GM19397 (cell line): ENCODE measurements around the gene DRC7.

Experiments used
- ATAC-seq: cut with Tn5 transposase; IDR thresholded peaks from one replicate; pipeline ENCODE4 v1.9.1; 2021; ENCODE audit warnings: mild to moderate bottlenecking, moderate library complexity; ENCODE audit not compliant: unreplicated experiment

Gene DRC7

DNA sequence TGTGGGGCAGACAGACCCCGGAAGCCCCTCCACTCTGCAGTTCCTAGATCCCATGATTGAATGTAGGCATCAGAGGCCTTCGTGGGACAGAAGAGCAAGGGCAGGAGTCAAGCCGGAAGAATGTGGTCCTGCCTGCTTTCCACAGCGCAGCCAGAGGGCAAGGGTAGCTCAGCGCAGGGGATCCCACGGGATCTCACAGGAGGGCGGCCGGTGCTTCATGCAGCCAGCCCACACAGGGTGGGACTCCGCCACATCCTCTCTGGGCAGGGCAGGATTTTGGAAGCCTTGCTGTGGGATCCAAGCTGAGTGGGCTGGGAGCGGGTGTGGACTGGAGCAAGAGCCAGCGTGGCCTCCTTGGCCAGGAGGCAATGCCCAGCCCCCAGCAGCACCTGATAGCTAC, 54.0 kb downstream of the DRC7 start:
- no peak for ATAC-seq

DNA sequence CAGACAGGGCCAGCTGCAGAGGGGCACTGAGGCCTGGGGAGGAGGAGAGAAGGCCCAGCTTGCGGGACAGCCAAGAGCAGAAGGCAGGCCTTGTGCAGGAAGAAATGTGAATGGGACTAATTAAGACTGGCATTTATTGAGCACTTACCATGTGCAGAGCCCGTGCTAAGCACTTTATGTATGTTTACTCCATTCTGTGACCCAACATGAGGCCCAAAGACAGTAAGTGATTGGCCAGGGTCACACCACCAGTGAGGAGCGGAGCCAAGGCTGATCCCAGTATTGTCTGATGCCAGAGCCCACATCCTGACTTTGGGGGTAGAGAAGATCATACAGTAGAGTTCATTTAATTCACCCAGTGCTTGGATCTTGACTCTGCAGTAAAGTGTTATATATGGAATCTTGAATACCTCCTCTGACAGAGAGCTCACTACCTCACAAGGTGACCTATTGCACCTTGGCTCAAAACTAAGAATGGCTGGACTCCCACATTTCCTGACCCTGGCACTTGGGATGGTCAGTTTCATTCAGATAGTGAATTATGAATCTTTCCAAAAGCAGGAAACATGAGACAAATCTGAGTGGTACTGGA, 54.6 kb downstream of the DRC7 start:
- no peak for ATAC-seq

DNA sequence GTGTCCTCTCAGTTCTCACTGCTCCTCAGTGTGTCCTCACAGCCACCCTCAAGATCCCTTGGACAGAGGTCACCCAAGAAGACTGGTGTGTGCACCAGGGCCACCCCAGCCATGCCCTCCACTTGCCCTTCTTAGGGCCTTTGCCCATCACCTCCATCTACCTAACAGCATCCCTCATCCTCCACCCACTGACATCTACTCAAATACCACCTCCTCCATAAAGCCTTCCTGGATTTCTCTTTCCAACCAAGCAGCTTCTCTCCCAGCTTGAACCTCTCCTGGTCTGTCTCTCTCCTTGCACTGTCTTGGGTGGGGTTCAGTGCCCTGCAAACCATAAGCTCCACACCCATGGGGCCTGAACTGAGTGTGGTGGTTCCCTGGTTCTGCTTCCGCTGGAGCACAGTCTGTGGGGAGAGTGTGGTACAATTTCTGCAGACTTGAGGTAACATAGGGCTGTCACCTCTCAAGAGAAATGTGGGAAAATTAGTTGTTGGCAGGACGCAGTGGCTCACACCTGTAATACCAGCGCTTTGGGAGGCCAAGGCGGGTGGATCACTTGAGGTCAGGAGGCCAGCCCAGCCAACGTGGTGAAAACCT, 55.3 kb downstream of the DRC7 start:
- ATAC-seq = no peak

DNA sequence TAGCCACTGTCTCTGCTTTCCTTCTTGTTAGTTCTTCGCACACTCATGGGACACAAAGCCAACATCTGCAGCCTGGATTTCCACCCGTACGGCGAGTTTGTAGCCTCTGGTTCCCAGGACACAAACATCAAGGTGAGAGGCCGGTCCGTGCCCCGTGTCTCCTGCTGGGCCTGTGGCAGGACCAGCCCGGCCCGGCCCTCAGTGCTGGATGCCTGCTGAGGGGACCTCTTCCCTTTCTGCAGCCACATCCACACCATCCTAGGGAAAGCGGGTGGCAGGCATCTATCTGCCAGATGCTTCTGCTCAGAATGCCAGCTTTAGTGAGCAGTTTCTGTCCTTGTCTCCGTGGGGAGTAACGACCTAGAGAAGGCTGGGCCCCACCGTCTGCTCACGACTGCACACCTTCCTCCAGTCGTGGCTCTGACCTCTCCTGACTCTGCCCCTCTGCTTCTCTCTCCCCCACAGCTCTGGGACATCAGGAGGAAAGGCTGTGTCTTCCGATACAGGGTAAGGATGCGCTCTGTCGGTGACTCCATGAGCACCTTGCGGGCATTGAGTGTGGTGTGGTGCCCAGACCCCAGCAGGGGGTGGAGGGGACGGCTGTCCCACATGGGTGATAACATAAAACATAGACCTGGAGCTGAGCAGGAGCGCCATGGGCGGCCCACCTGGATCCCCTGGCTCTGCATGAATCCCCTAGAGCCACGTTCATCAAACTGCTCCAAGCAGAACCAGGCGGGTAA, 56.4 kb downstream of the DRC7 start:
- no peak for ATAC-seq

DNA sequence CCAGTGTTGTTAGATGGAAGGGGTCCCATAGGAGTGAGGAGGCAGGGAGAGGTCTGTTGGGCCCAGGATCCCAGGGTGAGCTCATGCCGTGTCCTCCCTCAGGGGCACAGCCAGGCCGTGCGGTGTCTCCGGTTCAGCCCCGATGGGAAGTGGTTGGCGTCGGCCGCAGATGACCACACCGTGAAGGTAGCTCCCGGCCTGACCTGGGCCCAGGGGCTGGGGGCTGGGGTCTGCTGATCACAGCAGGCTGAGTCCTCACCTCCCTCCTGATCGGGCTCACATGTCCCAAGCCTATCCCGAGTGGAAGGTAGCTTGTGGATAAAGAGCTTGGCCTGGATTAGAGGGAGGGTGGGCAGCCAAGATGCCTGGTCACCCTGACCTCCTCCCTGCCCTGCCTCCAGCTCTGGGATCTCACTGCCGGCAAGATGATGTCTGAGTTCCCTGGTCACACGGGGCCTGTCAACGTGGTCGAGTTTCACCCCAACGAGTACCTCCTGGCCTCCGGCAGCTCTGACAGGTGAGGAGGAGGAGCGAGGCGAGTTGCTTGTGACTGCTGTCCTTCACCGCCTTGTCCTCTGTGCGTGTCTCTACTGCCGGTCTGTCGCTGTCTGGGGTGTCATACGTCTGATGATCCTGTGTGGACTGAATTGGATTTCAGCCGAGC, 57.1 kb downstream of the DRC7 start:
- no peak for ATAC-seq

DNA sequence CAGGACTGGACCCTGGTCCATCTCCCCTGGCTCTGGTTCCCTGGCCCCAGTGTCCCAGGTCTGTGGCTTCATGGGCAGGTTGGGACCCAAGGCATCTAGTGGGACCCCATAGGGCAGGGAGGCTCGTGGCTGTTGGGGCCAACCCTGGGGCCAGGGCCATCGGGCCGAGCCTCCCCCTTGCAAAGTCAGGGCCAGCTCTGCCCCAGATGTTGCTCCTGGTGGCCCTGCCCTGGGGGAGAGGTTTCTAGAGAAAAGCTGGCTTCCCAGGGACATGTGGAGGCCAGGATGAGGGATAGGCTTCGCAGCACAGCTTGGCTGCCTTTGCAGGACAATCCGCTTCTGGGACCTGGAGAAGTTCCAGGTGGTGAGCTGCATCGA, 57.6 kb downstream of the DRC7 start:
- no peak for ATAC-seq

DNA sequence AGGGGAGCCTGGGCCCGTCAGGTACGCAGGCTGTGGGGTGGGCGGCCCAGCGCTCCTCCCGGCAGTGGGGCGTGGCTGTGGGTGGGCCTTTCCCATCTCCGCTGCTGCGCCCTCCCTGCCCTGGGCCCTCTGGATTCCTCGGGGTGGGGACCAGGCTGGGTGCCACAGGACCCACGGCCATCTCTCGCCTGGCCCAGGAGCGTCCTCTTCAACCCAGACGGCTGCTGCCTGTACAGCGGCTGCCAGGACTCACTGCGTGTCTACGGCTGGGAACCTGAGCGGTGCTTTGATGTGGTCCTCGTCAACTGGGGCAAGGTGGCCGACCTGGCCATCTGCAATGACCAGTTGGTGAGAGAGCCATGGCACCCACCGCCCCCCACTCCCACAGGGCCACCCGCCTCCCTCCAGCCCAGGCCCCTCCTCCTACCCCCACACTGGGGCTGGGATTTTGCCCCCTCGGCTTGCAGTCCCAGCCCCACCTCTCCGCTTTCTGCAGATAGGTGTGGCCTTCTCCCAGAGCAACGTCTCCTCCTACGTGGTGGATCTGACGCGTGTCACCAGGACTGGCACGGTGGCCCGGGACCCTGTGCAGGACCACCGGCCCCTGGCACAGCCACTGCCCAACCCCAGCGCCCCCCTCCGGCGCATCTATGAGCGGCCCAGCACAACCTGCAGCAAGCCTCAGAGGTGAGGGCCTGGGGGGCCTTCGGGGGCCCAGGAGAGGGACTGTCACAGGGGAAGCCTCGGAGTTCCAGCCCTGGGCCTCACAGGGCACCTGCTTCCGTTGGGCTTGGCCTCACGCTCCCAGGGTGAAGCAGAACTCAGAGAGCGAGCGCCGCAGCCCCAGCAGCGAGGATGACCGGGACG, 58.2 kb downstream of the DRC7 start:
- ATAC-seq = no peak

DNA sequence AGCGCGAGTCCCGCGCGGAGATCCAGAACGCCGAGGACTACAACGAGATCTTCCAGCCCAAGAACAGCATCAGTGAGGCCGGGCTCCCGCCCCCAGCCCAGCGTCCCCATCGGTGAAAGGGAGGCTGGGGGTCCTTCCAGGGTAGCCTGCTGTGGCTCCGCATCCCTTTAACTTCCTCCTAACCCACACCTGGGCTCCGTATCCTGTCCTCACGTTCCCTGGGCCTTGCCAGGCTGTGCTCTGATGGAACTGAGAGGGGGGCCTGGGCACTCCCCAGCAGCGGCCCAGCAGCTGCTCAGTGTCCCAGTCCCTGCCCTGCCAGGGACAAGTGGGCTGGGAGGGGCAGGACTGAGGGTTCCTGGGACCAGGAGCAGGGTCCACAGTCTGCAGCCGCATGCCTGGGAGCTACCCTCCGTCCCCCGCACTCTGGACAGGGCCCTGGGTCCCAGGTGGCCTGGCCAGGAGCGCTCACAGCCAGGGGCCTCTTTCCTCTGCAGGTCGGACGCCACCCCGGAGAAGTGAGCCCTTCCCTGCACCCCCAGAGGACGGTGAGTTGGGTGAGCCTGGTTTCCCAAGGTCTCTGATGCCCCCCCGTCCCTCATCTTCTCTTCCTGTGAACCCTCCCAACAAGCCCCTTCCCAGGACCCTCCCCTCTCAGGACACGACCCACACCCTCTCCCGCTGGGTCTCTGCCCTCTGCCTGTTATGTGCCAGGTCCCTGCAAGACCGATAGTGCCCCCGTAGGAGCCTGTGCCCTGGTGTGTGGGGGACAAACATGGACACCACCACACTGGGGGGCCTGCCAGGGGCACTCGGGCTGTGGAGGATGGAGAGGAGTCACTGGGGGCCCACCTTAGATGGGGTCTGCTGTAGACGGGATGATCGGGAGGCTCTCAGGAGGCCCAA, 59.1 kb downstream of the DRC7 start:
- ATAC-seq = no peak

DNA sequence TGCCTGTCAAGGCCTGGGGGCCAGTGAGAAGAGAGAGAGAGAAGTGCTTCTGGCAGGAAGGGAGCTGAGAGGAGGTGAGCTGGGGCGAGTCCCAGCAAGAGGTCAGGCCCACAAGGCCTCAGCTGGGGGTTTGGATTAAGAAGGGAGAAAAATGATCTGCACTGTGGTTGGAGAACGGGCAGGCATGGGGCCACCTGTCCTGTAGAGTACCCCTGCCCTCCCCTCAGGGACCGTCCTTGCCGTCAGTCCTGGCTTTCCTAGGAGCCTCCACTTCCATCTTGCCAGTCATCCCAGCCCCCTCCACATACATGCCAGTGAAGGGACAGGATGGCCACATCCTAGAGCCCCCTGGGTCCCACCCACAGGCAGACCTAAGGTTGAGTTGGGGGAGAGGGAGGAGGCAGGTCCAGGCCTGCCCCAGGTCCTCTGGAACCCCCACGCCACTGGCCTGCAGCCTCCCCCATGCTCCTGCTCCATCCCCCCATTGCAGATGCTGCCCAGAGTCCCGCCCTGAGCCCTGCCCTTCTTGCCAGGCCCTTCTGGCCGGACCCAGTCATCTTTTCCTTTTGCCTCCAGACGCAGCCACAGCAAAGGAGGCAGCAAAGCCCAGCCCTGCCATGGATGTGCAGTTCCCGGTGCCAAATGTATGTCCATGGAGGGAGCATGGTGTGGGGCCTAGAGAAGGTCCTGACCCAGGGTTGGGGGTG, 59.9 kb downstream of the DRC7 start:
- no peak for ATAC-seq

DNA sequence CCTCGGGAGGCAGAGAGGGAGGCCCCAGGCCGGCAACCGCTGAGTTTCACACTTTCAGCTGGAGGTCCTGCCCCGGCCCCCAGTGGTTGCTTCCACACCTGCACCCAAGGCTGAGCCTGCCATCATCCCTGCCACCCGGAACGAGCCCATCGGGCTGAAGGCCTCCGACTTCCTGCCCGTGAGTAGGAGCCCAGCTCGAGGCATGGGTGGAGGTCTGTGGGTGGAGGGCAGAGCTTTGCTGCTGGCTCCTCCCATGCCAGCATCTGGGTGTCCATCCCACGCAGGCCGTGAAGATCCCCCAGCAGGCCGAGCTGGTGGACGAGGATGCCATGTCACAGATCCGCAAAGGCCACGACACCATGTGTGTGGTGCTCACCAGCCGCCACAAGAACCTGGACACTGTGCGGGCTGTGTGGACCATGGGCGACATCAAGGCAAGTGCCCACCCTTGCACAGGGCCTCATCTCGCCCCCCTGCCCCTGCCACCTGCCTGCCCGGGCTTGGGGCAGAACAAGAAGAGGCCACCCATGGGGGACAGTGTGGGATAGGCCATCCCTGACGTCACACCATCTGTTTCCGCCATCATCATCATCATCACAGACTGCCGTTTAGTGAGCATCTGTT, 60.6 kb downstream of the DRC7 start:
- no peak for ATAC-seq

DNA sequence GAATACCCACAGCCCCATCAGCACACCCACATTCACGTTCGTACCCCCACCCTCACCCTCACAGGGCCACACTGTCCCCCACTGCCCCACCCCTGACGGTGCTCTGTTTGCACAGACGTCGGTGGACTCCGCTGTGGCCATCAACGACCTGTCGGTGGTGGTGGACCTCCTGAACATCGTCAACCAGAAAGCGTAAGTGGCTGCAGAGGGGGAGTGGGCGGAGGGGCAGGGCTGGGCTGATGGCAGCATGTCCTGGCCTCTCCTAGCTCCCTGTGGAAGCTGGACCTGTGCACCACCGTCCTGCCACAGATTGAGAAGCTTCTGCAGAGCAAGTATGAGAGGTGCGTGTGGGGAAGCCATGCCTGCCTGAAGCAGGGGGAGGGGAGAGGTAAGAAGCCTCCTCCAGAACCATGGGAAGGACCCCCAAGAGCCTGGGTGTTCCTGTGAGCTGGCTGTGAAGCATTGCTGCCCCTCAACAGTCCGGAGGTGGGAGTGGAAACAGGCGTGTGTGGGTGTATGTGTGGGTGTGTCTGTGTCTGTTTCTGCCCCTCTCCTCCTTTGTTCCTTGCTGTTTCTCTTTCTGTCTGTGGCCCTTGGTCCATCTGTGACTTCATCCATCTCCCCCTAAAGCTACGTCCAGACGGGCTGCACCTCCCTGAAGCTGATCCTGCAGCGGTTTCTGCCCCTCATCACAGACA, 61.3 kb downstream of the DRC7 start:
- no peak for ATAC-seq

DNA sequence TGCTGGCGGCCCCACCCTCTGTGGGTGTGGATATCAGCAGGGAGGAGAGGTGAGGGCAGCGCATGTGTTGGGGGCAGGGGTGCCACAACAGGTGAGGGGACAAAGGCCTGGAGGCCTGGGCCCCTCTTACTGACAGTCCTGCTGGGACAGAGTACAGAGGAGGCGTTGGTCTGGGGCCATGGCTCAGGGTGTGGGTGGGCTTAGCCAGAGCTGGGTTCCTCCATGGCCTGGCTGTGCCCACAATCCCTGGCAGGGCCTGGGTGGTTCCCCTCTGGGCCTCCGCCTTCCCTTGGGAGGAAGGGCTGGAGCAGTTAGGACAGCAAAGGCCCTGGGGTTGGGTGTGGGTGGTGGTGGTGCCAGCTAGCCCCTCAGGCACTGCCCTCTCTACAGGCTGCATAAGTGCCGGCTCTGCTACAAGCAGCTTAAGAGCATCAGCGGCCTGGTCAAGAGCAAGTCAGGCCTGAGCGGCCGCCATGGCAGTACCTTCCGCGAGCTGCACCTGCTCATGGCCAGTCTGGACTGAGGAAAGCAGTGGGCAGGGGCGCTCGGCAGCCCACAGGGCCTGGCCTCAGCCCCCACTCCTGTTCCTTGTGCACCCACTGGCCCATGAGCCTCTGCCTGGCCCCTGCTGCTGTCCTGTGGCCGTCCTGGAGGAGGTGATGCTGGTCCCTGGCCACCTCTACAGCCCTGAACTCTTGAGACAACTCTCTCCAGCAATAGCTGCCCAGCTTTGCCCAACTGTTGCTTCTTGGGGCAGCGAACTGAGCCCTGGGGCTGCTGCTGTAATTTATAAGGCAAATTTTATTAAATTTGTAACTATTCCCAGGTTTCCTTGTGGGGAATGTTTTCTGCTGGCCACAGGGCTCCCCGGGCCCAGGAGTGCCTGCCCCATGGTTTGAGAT, 62.1 kb downstream of the DRC7 start:
- no peak for ATAC-seq

DNA sequence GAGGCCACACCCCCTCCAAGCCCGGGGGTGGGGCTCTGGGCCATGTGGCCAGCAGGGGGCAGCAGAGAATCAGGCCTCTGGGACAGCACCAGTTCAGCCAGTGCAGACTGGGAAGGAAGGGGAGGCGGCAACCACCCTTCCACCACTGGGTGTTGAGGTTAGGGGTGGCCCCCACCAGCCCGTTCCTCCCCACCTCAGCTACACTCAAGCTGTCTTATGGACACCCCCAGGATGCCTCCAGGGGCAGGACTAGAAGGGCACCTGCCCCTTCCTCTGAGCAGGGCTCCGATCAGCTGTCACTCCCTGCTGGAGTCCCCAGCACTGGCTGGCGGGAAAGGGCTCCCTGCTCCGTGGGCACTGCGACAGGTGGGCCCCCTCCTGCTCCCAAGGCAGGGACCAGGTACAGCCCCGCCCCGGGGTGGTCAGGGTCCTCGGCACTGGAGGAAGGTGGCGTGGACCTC, 62.8 kb downstream of the DRC7 start:
- ATAC-seq = peak; percentile 78

DNA sequence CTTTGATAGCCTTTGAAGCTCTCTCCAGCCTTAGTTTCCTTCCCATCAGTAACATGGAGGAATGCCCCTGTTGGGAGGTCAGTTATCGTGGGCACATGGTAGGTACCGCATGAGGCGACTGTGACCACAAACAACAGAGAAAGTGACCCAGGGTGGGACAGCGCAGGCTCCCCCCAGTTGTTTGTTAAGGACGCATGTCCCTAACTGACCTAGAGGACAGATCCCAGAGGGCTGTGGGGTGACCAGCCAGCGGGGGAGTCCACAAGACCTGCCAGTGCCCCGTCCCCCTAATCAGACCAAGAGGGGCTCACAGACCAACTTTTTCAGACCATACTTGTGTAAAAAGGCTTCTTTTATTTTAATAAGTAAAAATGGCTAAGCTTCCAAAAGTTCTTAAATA, 63.3 kb downstream of the DRC7 start:
- ATAC-seq = no peak

DNA sequence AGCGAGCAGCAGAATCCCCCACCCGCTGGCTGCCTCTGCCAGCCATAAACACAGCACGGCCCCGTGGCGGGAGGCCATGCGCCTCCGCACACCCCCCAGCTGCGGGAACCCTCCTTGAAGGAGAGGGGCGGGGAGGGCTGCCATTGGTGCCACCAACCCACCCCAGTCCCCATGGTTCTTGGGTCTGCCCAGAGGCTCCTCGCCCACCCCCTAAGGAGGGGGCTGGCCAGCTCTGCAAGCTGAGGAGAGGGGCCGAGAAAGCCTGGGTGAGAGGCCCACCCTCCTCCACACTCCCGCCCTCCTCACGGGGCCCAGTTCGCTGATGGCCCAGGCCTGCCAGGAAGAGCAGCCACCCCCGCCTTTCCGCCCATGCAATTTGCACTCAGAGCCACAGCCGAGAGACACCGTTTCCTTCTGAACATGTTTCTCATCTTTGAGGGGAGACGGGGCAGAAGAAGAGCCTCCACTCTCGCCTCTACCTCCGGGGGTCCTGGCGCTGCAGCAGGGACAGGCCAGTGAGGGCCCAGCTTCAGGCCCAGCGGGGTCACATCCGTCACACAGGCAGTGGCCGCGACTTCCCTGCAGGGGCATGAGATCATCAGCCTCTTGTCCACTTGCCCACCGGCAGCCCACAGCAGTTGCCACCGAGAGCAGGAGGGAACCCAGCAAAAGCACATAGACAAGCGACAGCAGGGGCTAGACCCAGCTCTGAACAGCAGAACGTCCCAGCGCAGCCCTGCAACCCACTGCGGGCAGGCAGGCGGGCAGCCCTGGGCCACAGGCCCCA, 63.9 kb downstream of the DRC7 start:
- no peak for ATAC-seq

DNA sequence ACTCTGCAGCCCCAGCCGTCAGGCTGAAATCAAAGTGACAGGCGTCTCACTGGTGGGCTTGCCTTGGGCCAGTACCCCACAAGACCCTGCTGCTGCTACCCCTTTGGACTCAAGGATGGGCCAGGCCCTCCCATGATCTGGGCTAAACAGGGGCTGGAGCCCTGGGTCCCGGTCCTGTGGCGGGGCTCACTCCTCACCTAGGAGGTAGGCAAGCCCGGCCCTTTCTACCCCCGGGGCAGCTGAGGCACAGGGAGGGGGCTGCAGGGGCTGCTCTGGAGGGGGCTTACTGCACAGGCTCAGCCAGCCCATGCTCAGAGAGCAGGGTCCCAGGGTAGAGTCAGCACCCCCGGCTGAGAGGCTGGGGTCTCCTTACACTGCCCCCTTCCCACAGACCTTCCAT, 64.5 kb downstream of the DRC7 start:
- ATAC-seq = no peak
